Cardiac fibroblast (primary cell): ENCODE results near the gene SLC25A48.

ENCODE experiments used
- DNase-seq, 2 donors: peaks; one replicate each; pipeline versions ENCODE4 v3.0.0 to v3.0.0-alpha.2; 2010; ENCODE audit warnings: low read depth in 2 of 2
- H3K4me3 ChIP-seq, 2 donors: replicated peaks in 1 of 2; 1 replicate in 1 of 2; 2 replicates in 1 of 2; pipeline ENCODE4 v1.5.1; 2011; ENCODE audit warnings: low read depth in 2 of 2, low read length in 2 of 2, mild to moderate bottlenecking in 2 of 2, moderate library complexity in 1 of 2
- TF ChIP-seq, protein P1 (sequence below): IDR thresholded peaks from one replicate; pipeline ENCODE4 v1.5.1; 2011; ENCODE audit warnings: low read depth, mild to moderate bottlenecking, low read length, inconsistent platforms

Gene SLC25A48

GRCh38 chr5:135829681-135830383 is 4.6 kb upstream of the SLC25A48 start:
- H3K4me3 ChIP-seq = no peak overlapping the region
- TF ChIP-seq, protein P1, sequence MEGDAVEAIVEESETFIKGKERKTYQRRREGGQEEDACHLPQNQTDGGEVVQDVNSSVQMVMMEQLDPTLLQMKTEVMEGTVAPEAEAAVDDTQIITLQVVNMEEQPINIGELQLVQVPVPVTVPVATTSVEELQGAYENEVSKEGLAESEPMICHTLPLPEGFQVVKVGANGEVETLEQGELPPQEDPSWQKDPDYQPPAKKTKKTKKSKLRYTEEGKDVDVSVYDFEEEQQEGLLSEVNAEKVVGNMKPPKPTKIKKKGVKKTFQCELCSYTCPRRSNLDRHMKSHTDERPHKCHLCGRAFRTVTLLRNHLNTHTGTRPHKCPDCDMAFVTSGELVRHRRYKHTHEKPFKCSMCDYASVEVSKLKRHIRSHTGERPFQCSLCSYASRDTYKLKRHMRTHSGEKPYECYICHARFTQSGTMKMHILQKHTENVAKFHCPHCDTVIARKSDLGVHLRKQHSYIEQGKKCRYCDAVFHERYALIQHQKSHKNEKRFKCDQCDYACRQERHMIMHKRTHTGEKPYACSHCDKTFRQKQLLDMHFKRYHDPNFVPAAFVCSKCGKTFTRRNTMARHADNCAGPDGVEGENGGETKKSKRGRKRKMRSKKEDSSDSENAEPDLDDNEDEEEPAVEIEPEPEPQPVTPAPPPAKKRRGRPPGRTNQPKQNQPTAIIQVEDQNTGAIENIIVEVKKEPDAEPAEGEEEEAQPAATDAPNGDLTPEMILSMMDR = peak; percentile 84
- peak; percentile 64 to 66 for DNase-seq

DNA sequence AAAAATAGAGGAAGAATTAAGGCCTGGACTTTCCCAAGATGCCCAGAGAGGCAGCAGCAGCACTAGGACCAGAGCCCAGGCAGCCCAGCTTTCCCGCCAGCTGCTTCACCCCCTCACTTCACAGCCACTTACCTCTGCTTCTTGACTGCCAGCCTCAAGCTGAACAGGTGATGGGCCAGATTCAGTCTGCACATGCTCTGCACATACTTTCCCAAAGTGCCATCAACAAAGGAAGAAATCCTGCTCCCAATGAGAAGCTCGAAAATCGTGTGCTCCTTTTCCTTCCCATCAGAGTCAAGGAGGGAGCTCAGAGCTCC is 4.1 kb upstream of the SLC25A48 start:
- TF ChIP-seq, protein P1 = no peak
- no peak for DNase-seq
- no peak overlapping the region for H3K4me3 ChIP-seq

GRCh38 chr5:135830876-135831275 is 3.6 kb upstream of the SLC25A48 start:
- TF ChIP-seq, protein P1 = no peak
- no peak for DNase-seq
- H3K4me3 ChIP-seq = no peak overlapping the region

GRCh38 chr5:135831439-135831838 is 3.0 kb upstream of the SLC25A48 start:
- no peak overlapping the region for H3K4me3 ChIP-seq
- TF ChIP-seq, protein P1 = no peak
- DNase-seq = no peak

DNA sequence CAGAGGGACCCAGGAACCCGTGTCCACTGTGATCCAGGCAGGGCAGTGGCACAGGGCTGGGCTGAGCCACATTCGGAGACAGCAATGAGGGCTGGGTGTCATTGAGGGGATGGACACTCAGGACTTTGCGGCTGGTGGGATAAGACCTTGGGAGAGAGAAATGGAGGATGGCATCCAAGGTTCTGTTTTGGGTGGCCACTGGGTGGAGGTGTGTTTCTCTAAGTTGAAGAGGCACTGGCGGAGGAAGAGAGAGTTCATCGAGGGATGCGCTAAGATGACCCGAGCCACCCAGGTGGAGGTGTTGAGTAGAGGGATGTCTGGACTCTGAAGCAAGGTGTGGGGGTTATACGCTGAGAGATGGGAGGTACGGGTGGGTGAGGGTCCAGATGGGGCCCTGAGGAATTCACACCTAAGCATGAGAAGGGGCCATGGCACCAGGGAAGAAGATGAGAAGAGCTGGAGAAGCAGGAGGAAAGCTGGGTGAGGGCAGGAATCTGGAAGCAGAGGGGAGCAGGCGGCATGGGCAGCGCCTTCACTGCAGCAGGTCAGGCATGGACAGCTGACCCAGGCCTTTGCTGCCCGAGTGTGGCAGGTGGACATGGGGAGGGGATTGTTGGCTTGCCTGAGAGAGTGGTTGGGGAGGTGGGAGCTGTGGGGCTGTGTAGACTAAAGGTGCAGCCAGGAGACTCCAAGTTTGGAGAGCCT is 2.5 kb upstream of the SLC25A48 start:
- TF ChIP-seq, protein P1 = no peak

DNA sequence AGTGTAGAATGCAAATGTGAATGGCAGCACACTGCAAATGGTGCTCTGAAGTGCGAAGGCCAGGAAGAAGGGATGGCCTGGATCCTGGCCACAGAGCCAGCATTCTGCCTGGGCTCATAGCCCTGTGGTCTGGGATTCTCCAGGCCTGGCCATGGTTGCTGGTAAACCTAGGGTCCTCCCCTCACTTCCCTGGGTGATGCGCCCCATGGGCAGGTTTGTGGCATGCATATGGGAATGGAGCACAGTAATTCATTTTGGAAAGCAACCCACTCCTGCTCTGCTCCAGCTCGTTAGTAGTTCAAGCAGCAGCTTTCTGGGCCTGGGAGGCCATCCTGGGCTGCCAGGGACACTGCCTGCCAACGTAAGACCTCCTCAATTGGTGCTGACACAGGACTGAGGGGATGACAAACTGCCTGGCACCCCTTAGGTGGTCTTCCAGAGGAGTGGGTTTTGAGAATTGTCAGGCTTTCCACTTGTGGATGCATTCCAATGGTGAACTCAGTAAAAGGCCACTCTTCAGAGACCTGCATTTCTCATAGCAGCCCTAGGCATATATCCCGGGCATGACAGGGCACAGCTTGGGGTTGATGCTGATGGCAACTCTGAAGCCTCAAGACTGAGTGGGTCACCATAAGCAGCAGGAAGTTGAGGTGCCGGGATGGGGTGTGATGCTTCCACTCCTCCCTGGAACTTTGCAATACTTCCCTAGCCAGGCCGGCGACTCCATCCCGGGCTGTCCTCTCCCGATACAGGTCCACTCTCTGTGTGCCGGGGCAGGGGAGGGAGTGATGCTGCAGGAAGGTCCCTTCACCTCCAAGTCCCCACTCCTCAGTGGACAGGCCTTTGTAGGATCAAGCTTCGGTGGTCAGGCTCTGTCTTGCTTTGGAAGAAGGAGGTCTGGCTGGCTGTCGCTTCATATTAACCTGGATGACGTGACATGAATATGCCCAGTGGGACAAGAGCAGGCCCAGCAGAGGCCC is 1.2 kb upstream of the SLC25A48 start:
- DNase-seq = no peak
- H3K4me3 ChIP-seq = no peak overlapping the region
- TF ChIP-seq, protein P1 = no peak

More for the DNA sequence above, 2.5 kb upstream of the SLC25A48 start:
- no peak overlapping the region for H3K4me3 ChIP-seq
- no peak for DNase-seq
